ENCODE data around the gene SAMD4A. TPM values are rescaled to one million over a fixed set of nuclear protein-coding genes. Genes with fewer than 3 reads are reported as not detected.

SAMD4A gene
- total and polyA plus RNA-seq, 2 of the 4 experiments (the other 2 are of a cell fraction): 22.9 to 38.2 TPM

DNA sequence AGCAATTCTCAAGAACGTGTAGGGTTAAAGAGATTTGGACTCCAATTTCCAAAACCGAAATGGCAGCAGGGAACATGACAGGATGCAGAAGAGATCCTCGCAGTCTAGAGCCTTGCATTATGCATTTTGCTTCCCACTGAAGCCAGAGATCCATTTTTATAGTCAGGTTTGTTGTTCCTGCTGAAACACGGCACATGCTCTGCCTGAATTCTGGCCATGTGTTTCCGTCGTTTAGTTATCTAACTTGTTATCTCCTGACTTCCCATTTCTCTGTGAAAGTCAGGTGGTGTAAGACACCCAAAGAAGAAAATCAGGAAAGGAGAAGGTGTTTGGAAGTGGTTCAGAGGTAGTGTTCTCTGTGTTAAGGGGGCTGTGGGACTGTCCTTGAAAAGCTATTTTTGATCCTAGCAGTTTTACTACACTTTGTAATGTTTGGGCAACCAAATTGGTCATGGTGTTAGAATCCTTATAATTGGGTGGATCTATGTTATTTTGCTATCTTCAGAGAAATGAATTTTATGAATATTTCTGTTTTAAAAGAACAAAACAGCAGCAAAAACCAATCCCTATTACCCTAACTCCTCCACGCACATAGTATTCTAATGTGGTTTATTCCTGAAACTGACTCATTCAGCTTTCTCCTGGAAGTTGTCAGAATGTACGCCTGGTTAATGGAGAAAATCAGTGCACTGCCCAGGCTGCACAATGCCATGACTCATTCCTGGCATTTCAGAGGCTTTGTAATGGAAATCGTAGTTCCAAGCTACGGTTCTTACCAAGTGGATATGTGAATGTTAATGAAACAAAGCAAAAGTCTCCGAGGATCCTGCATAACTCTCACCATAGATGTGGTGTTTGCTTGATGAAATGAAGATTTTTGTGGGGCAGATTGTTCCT, 110.1 kb downstream of the SAMD4A start:
- peak overlapping the region; percentile 24; the same call in 1 of the 2 replicates for H2AK5ac ChIP-seq (ENCODE audit: low read depth, low read length)
- POLR2A ChIA-PET (ENCODE audit: unreplicated experiment): no interaction called here
- H2BK120ac ChIP-seq (ENCODE audit: low read depth, low read length): peak overlapping the region; percentile 21; the same call in 1 of the 2 replicates
- H3K14ac ChIP-seq (replicated peaks; ENCODE audit: low read depth, low read length): peak overlapping the region; percentile 2
- H3K9me1 ChIP-seq (ENCODE audit: insufficient read depth, low read length): peaks cover 19% of the 10 kb centered on the region
- H3K4me1 ChIP-seq (ENCODE audit: control insufficient read depth, insufficient read depth, low read length): peaks cover 23% of the 10 kb centered on the region
- 0 out of 2 replicates have a peak overlapping the region, but pooled peaks have one; percentile 67 for H4K5ac ChIP-seq (ENCODE audit: low read depth, low read length)
- peak overlapping the region; percentile 78 for H3K18ac ChIP-seq (ENCODE audit: low read depth, low read length)
- no peak overlapping the region; the same call in 1 of the 2 replicates for H3K9ac ChIP-seq (ENCODE audit: low read depth, low read length)
- H3K56ac ChIP-seq (ENCODE audit: extremely low read depth, insufficient read depth, low read length): no peak overlapping the region
- CTCF ChIA-PET: interaction anchor here (0.6 kb wide), 2 partner anchors 14 to 40 kb away, joined by 3 read pairs; no protein-coding TSS in a partner anchor
- H3K9me3 ChIP-seq (ENCODE audit: control insufficient read depth, insufficient read depth, low read length): no peaks in the 10 kb centered on the region
- H3K23ac ChIP-seq (ENCODE audit: low read depth, low read length): peak overlapping the region; percentile 69; the same call in 1 of the 2 replicates
- in situ Hi-C loops (cut with MboI; ENCODE audit: low sequenced_read_pairs) (no loop called here), intact Hi-C loops (cut with micrococcal nuclease) (no loop called here), dilution Hi-C loops (cut with HindIII; ENCODE audit: low sequenced_read_pairs, unreplicated experiment) (no loop called here)
- H3K27me3 ChIP-seq (ENCODE audit: control insufficient read depth, insufficient read depth, low read length): no peaks in the 10 kb centered on the region
- H2AK9ac ChIP-seq (replicated peaks; ENCODE audit: low read depth, low read length, poor library complexity): no peak overlapping the region
- H3K4ac ChIP-seq (ENCODE audit: low read depth, low read length): peak overlapping the region; percentile 30; the same call in 1 of the 2 replicates
- H3K4me2 ChIP-seq (ENCODE audit: low read depth, low read length): peak overlapping the region; percentile 99
- H2BK20ac ChIP-seq (ENCODE audit: low read depth, low read length): 0 out of 2 replicates have a peak overlapping the region, but pooled peaks have one; percentile 8
- peak overlapping the region; percentile 71 for H2BK5ac ChIP-seq (ENCODE audit: low read depth, low read length, poor library complexity, severe bottlenecking)
- H2BK15ac ChIP-seq (ENCODE audit: low read depth, low read length): peak overlapping the region; percentile 61
- 0 out of 4 replicates have a peak overlapping the region, but pooled peaks of 1 of the 2 experiments have one; percentile 0 for H4K8ac ChIP-seq (ENCODE audit: low read depth in 2 of 2, low read length in 2 of 2)
- ATAC-seq (ENCODE audit: low read depth) (peak; percentile 81), DNase-seq (peak; percentile 96)
- H2AFZ ChIP-seq (replicated peaks; ENCODE audit: low read length, poor library complexity): no peak overlapping the region
- peak overlapping the region; percentile 19; the same call in 1 of the 2 replicates for H3K4me3 ChIP-seq (ENCODE audit: insufficient read depth, low read depth, low read length)
- H4K91ac ChIP-seq (ENCODE audit: insufficient read depth, low read depth, low read length): peak overlapping the region; percentile 1; the same call in 1 of the 2 replicates
- no peaks in the 10 kb centered on the region for H3K36me3 ChIP-seq (ENCODE audit: control insufficient read depth, insufficient read depth, low read length)
- WGBS, 2 experiments (ENCODE audit: extremely low coverage in 2 of 2, insufficient read length in 1 of 2): 43% methylated on average over 2 of the region's 11 CpGs; no CpG with 5 or more reads in 1 of the 2 experiments
- BruUV-seq (replicated peaks): no TSS peak
- H3K27ac ChIP-seq (ENCODE audit: insufficient read depth, low read length): peak overlapping the region; percentile 49; the same call in 1 of the 2 replicates
- peaks cover 33 to 88% of the 10 kb centered on the region in 2 experiments for H3K79me1 ChIP-seq (ENCODE audit: low read depth in 1 of 2, low read length in 2 of 2)
- H4K20me1 ChIP-seq (ENCODE audit: insufficient read depth, low read length): peaks cover 73% of the 10 kb centered on the region
- TF ChIP-seq CEBPB (IDR thresholded peaks at IDR 0.05; ENCODE audit: low read depth, low read length) (peak; percentile 33; the same call in 1 of the 2 replicates), RFX5 (IDR thresholded peaks at IDR 0.05; ENCODE audit: low read depth, low read length) (no peak), CHD1 (IDR thresholded peaks at IDR 0.05; ENCODE audit: low read depth, low read length) (no peak), MXI1 (IDR thresholded peaks at IDR 0.05; ENCODE audit: borderline replicate concordance, low read depth, low read length) (no peak), RAD21 (IDR thresholded peaks at IDR 0.05; ENCODE audit: low read length) (peak; percentile 19), RCOR1 (IDR thresholded peaks at IDR 0.05; ENCODE audit: insufficient replicate concordance, low read length) (no peak), BHLHE40 (IDR thresholded peaks at IDR 0.05; ENCODE audit: low read depth, low read length) (peak; percentile 40; the same call in 1 of the 2 replicates), MAFK (IDR thresholded peaks at IDR 0.05; ENCODE audit: low read depth, low read length) (peak; percentile 31; the same call in 1 of the 2 replicates), FOS (IDR thresholded peaks at IDR 0.05; ENCODE audit: low read depth, low read length) (peak; percentile 94), CTCF (conservative IDR thresholded peaks at IDR 0.05; ENCODE audit: low read depth, low read length) (no peak)
- TF ChIP-seq, protein P1, sequence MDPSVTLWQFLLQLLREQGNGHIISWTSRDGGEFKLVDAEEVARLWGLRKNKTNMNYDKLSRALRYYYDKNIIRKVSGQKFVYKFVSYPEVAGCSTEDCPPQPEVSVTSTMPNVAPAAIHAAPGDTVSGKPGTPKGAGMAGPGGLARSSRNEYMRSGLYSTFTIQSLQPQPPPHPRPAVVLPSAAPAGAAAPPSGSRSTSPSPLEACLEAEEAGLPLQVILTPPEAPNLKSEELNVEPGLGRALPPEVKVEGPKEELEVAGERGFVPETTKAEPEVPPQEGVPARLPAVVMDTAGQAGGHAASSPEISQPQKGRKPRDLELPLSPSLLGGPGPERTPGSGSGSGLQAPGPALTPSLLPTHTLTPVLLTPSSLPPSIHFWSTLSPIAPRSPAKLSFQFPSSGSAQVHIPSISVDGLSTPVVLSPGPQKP (IDR thresholded peaks at IDR 0.05; ENCODE audit: borderline replicate concordance, low read depth, low read length): no peak
- TF ChIP-seq, protein P2, sequence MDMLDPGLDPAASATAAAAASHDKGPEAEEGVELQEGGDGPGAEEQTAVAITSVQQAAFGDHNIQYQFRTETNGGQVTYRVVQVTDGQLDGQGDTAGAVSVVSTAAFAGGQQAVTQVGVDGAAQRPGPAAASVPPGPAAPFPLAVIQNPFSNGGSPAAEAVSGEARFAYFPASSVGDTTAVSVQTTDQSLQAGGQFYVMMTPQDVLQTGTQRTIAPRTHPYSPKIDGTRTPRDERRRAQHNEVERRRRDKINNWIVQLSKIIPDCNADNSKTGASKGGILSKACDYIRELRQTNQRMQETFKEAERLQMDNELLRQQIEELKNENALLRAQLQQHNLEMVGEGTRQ (IDR thresholded peaks at IDR 0.05; ENCODE audit: low read depth, low read length): no peak
